Muscle of arm (tissue), 12 donors: ENCODE results near the gene PRCD. TPM values are rescaled to one million over a fixed set of nuclear protein-coding genes. Genes with fewer than 3 reads are reported as not detected.
A peak's percentile ranks its signal among the peaks of the same experiment; 100 is the strongest.
"Not testable (repeated sequence)": the region's sequence is repeated elsewhere in the genome, so short reads cannot be mapped to it uniquely, and the experiment has no call there.

ENCODE experiments used
- DNase-seq: peaks from one replicate; pipeline ENCODE4 v3.0.0-alpha.2; 2013
- polyA plus RNA-seq, 12 donors: library from polyadenylated mRNA; unstranded; fragments of 120-200 nt; gene quantifications; one replicate each; pipeline ENCODE4 v1.2.1, GENCODE V29; 2013; ENCODE audit not compliant: insufficient read length in 12 of 12

PRCD gene
- polyA plus RNA-seq, 12 donors: 2.8 to 6.2 (median 3.6) TPM; not detected in 2

DNA sequence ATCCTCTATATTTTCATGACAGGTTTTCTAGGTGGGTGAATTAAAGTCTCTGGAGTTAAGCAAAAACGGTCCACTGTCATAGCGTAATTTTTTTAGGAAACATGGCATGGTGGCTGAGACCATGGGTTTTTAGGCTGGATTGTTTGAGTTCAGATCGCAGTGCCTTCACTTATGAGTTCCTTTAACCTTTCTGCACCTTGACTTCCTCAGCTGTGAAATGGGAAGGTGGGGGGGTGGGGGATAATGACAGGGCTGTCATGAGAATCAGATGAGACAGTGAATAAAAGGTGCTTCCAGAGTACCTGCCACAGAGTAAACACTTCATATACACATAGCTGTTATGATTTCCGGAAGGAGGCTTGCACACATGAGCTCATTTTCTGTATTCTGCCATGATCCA is 11.8 kb downstream of the PRCD start:
- no peak for DNase-seq

DNA sequence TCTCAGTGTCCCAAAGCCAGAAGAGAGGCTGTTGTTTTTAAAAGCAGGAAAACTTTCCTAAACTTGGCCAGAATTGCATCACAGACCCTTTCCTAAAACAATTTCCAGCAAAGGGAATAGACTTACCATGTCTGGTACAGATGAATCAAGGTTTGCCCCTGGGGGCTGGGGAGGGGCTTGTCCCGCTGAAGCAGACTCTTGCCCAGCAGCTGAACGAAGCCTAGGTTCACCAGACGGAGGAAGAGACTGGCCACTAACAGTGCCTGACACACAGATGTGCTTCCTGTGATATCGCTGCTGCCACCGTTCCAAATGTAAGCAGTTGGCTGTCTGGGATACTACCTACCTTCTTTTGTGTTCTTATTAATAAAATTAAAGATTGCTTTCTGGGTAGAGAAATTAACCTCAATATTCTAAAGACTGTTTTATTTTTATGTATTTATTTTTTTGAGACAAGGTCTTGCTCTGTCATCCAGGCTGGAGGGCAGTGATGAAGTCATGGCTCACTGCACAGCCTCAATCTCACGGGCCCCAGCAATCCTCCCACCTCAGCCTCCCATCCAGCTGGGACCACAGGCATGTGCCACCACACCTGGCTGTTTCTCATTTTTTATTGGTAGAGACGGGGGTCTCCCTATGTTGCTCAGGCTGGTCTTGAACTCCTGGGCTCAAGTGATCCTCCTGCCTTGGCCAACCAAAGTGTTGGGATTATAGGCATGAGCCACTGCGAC is 13.5 kb downstream of the PRCD start:
- DNase-seq: no peak

DNA sequence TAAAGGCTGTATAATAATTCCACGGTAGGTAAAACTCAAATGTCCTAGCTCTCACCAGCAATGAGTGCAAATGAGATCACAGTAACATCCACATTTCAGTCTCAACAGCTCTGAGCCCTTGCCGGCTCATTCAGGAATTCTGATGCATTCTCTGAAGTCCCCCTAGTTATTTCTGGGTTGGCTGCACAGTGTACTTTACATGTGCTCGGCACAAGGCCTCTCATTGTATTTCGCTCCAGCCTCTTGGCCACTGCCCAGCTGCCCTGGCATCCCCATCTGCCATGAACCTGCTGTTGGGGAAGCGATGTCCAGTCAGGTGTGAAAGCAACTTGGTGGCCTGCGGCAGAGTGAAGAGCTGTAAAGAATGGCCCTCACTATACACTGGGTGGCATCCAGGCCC is 14.3 kb downstream of the PRCD start:
- no peak for DNase-seq

DNA sequence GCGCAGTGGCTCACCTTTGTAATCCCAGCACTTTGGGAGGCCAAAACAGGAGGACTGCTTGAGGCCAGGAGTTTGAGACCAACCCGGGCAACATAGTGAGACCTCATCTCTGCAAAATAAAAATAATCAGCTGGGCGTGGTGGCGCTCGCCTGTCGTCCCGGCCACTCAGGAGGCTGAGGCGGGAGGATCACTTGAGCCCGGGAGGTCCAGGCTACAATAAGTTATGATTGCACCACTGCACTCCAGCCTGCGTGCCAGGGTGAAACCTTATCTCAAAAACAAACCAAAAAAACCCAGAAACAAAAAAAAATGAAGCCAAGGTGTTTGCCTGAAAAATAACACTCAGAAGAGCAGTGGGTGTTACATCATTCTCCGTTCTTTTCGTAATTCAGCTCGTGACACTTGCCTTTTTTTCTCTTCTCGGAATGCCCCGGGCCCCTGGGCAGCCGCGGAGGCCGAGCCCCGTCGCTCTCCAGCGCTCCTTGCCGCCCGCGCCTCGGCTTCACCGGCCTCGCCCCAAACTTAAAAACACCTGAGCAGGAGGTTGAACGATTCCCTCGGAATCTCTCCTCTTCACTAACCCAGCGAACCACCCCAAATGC is 17.0 kb downstream of the PRCD start:
- no peak for DNase-seq

DNA sequence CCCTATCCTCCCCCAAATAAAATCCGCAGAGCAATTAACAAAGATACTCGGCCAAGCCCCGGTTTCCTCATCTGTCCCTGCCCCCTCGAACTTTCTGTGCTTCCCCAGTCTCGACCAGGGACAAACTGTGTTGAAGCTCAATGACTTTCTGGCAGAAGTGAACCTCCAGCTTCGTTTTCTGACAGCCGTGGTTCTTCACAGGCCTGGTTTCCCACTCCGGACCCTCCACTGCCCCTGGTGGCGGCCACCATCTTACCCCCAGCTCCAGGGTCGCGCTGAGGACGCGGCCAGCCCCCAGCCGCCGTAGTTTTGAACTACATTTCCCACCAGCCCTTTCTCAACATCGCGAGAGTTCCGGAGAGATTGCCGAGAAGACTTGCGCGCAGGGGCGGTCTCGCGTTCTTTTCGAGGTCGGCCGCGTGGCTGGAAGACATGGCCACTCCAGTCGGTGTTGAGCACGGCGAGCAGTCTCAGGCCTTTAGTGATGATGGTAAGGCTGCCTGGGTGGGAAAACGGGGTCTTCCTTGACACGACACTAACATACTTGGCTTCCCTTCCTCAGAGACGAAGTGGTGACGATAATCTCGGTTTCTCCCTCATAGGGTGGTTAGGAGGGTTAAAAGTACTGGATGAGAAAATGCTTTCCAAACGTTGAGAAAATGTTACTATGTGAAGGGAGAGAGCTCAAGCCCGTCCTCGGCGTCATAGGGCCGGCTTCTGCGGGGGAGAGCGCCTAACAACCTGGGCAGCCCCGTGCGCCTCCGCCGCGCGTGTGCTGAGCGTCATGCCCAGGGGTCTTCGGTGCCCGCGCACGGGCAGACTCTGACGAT is 17.7 kb downstream of the PRCD start:
- peak; percentile 97 for DNase-seq

DNA sequence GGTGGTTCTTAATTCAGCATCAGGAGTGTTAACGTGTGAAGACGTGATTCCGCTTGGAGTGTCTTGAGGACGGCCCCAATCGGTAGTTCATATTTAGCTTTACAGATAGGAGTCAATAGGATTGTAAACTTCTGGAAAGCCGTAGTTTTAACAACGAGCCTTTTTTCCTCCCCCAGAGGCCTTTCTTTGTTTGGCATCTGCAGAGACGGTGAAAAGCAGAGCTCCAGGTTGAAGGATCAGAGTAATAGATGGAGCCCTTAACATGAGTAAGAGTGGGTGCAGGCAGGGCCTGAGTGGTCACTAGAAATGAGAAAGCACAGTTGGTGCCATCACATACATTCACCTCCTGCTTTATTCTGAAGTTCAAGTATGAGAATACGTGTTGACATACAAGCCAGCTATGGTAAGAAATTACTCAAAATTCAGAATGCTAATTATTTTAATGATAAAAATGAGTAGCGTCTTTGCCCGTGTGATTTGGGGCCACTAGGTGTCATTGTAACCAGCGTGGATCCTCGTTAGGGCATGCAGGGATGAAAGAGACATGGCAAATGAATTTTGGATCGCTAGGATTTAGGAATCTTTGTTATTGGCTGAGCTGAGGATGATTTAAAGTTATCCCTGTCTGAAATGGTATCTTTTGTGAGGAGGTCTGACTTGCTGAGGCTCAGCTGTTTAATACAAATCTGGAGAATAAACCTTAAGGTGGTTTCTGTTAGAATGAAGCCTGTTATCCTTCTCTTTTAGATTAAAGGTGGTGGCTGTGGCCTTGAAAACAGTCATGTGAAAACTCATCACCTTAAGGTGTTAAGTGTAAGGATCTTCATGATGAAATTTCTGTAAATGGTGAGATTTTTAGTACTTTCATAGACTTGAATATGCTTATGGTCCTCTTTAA is 18.6 kb downstream of the PRCD start:
- no peak for DNase-seq

DNA sequence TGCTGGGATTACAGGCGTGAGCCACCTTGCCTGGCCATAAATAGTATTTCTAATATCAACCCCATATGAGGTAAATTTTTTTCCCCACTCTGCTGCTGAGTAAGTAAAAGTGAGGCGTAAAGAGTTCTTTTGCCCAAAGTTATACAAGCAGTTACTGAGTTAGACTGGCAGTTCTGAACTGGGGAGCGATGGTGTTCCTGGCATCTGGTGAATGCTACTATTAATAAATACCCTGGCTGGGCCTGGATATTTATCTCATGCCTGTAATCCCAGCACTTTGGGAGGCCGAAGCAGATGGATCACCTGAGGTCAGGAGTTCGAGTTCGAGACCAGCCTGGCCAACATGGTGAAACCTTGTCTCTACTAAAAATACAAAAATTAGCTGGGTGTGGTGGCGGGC is 19.6 kb downstream of the PRCD start:
- DNase-seq: not testable (repeated sequence)

DNA sequence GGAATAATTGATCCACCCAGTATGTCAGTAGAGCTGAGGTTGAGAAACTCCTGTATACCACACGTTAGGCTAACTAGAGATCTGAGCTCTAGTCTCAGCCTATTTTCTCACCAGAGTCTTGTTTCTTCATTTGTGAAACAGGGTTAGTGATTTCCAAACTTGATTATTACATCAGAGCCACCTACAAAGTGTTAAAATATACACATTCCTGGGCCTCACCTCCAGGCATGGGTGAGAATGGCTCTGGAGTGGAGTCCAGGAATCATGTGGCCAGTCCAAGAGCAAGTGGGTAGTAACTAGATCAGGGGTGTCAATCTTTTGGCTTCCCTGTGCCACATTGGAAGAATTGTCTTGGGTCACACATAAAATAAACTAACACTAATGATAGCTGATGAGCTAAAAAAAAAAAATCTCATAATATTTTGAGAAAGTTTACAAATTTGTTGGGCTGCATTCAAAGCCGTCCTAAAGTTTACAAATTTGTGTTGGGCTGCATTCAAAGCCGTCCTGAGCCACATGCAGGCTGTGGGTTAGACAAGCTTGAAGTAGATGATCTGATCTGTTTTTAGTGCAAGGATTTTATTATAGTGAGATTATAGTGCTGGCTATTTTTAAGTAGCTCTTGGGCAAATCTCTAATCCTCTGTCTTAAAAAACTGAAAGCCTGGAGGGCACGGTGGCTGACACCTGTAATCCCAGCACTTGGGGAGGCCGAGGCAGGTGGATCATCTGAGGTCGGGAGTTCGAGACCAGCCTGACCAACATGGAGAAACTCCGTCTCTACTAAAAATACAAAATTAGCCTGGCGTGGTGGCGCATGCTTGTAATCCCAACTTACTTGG is 20.4 kb downstream of the PRCD start:
- DNase-seq: no peak

DNA sequence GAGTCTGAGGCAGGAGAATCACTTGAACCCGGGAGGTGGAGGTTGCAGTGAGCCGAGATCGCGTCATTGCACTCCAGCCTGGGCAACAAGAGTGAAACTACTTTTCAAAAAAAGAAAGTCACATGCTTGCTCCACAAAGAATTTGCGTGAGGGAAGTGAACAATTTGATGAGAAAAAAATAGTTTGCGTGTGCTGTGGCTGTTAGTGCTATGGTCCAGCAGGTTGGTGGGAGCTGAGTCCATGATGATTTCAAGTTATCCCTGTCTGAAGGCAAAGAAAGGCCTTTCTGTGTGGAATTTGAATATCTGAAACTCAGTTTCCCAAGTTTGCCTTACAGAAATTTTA is 21.0 kb downstream of the PRCD start:
- no peak for DNase-seq

DNA sequence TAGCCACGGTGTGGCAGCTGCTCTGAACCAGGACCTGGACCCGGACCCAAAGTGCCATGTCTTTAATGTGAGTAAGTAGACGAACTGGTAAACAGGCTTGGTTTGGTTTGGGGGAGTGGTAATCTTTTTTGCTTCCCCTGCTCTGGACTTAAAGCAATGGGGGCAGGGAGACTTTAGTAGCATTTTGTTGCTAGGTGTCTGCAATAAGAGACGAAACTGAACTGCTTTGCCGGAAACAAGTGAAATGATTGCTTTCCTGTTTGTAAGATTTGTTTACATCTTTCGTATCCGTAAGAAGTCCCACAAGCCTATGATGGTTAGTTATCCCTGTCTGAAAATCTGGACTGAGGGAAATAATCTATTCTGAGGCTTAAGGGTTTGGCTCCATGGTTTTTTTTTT is 21.5 kb downstream of the PRCD start:
- no peak for DNase-seq

DNA sequence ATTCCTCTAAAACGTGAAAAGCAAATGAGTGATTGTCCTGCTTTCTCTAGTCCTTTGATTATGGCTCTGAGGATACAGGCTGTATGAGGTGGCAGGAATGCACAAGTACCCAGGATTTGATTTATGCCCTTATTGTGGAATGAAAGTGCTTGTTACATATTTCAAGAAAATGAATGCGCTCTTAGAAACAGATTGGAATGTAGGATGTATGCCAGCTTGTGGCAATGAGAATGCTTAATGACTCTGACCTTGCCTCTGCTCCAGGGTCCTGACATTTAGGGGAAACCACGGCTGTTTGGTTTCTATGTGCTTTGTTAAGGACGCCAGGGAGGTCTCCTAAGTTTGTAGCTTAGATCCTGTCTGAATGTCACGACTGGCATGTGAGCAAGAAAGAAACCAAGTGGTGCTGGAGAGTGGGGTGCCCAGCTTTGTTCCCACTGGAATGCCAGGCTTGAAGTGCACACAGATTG is 22.0 kb downstream of the PRCD start:
- no peak for DNase-seq

DNA sequence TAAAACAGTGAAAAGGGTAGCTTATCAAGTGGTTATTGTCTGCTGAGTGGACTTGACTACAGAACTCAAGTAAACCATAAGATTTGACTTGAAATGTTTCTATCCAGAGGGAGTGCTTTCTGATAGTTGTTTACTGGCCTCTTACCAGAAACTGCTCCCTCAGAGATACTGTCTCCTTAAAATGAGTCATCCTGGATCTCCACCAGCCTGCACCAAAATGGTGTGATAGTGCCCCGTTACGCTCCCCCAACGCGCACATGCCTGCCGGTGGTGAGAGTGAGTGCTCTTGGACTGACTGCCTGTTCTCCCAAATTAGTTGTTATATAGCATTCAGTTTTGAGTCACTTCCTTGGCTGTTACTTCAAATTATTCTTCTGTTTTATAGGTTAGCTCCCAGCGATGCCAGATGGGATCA is 22.9 kb downstream of the PRCD start:
- DNase-seq: no peak

DNA sequence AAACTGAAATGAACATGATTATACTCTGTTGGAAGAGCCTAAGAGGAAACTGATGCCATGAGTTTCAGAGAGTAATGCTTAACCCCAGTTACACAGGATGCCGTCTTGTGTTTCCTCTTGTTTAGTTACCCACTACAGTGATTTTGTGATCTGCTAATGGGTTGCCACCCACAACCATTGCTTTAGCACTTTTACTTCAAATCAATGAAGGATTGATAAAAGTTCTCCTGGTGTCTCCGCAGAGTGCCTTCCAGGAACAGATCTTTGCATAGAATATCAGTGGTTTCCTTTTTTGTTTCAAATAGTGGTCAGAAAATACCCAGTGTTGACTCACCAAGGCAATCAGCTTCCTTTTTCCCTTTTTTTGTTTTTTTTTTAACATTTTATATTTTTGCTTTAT is 23.5 kb downstream of the PRCD start:
- not testable (repeated sequence) for DNase-seq

DNA sequence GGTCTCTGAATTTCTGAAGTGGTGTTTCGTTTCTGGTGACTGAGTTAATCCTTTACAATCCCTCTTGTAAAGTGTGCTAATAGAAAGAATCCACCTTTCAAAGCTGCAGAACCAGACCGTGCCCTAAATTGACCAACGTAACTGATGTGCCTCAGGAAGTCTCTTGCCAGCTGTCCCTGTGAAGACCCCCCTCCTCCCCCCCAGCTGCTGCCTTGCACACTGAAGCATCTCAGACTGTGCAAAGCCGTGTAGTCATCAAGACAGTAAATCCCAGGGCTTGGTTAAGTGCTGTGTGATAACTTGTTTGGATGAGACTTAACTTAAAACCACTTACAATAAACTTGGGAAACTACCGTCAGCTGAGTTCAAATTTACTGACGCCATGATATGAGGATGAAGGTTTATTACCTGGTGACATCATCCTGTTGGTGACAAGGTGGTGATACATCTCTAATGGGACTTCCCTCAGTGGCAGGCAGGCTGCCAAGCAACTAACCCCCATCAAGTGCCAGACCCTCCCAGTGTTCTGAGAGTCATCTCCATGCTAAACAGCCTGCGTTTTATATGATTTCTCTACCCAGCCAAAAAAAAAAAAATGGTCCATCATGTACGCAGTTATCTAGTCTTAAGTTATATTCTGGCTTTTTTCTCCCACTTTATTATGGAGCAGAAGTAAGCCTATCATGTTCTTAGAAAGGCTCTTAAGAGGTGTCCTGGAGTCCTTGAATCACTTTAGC is 25.3 kb downstream of the PRCD start:
- not testable (repeated sequence) for DNase-seq

DNA sequence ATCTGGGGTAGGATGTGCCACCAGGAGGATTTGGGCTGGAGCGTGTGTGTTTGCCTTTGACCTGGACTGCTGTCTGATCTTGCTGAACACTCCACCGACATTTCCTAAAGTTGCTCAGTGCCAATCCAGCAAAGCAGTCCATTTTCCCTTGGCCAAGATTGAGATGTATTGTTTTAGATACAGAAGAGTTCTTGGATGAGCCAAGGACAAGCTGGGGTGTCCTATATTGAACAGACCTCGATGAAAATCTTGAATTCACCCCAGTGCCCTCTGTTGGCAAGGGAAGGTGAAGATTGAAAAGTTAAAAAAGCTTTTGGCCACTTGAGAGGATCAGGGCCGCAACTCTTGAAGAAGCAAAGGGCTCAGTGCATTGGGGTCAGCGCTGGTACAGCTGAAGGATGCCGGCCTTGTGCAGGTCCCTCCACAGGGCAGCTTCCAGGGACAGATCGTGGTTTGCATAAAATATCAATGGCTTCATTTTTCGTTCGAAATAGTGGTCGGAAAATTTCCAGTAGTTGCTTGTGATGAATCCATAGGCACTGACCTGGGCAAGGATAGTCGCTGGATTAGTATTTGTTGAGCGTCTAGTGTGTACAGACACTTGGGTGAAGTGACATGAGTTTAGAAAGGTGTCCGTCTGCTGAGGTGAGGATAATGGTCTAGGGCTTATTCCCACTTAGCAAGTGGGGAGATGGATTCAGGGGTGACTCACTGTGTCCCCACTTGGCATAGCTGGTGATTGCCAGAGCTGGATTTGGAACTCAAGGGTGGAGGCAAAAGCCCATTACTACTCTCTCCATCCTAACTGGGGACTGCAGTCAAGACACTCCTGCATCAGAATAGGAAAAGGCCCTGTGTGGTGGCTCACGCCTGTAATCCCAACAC is 26.1 kb downstream of the PRCD start:
- DNase-seq: no peak

DNA sequence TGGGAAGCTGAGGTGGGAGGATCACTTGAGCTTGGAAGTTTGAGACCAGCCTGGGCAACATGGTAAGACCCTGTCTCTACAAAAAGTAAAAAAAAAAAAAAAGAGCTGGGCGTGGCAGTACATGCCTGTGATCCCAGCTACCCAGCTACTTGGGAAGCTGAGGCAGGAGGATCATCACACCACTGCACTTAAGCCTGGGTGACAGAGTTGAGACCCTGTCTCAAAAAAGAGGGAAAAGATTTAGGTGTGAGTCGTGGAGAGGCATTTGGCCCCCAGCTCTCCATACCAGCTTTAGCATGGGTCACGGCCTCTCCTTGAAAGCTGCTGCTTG is 26.7 kb downstream of the PRCD start:
- no peak for DNase-seq

DNA sequence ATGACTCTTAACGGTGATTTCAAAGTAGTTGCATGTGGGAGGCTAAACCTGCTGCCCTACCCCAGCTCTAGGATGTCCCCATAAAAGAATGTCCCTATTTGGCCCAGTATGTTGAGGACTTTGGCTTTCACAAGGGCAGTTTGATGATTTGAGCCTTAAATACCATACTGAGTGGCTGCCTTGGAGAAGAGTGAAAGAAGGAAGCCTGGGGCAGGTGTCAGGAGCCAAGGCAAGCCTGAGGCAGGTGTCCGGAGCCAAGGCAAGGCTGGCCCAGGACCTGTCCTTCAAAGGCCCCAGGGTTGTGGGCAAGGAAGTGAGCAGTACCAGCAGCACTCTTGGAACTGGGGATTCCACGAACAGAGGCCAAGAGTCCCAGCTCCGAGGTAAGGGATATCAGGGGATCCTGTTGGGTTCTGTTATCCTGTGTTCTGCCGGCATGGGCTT is 27.2 kb downstream of the PRCD start:
- no peak for DNase-seq

DNA sequence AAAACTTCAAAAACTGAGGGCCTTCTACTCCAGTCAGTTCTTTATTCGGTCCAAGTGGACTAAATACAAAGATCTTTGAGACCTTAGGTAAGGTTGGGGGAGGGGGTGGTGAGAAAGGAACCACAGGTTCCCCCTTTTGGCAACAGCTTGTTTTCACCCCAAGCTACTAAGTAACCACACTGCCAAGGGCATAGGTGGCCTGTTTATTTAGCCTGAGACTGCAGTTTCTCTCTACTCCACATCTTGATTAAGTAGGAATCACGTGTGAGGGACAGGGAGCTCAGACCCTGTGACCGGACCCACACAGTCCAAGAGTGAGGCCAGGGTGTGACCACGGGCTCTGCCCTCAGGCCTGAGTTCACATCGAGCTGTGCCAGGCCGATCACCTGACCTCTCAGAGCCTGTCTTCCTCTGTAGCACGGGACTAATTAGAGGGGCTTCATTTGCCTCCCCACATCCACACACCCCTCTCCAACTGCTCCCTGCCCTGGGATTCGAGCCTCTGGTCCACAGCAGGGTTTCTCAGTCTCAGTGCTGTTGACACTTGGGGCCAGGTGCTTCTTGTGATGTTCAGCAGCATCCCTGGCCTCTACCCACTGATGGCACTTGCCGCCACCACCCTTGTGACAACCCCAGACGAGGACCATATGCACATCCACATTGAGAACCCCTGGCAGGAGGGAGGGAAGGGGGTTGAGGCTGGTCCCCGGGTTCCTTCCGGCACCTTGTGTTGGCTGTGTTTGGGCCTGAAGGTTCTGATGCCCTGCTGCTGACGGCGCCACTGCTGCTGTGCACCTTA is 28.0 kb downstream of the PRCD start:
- DNase-seq: no peak
